K562 (cell line): ENCODE measurements around the gene GABRR1. TPM values are rescaled to one million over a fixed set of nuclear protein-coding genes. Genes with fewer than 3 reads are reported as not detected.

Source experiments
- ATAC-seq: fragments of 200-7000 bp; cut with Tn5 transposase; 3 replicates; pipeline ENCODE4 v1.9.1; 2020; ENCODE audit warnings: moderate library complexity
- BruUV-seq: library from RNA; stranded (reverse); fragments of 400-500 nt; replicated peaks from 2 replicates; lab custom pipeline; 2021; lab: Mats Ljungman, UMichigan
- CTCF ChIA-PET: fragments of 300-600 bp; formaldehyde crosslinking; extraction: SDS; loops from one replicate; lab custom pipeline; 2021; ENCODE audit warnings: low intra/inter-chr PET ratio; lab: Yijun Ruan, JAX
- POLR2A ChIA-PET: fragments of 300-600, 350-650 bp; sonication (Branson Sonifier 250); formaldehyde crosslinking; extraction: SDS; loops from one replicate; lab custom pipeline; 2021; ENCODE audit warnings: antibody characterized with exemption, inconsistent platforms; lab: Yijun Ruan, JAX
- DNase-seq, 4 experiments: peaks; one replicate each; pipeline versions ENCODE4 v3.0.0 to v3.0.0-alpha.2; 2011 to 2018; ENCODE audit warnings: low spot score in 3 of 4, mixed read lengths in 3 of 4; ENCODE audit errors: extremely low read depth in 1 of 4
- FAIRE-seq: peaks from 2 replicates; lab custom pipeline; 2011; peaks lifted over from hg19 to GRCh38; lab: Jason Lieb, UNC
- H2AFZ ChIP-seq: 2 replicates; pipeline ENCODE4 v1.6.0; 2011; ENCODE audit warnings: low read depth, low read length, control low read depth, inconsistent platforms
- H3K27ac ChIP-seq: fragments of 200-600 bp; 3 replicates; pipeline ENCODE4 v1.8.0; 2011; ENCODE audit warnings: low read depth, mild to moderate bottlenecking, control low read depth, inconsistent platforms, low read length, moderate library complexity, mixed read lengths; ENCODE audit errors: extremely low read depth
- H3K27me3 ChIP-seq, 2 experiments: fragments of 300-600 bp in 1 of 2; 2 replicates in 1 of 2; 3 replicates in 1 of 2; pipeline versions ENCODE4 v1.6.0 to v1.8.0; 2011; ENCODE audit warnings: inconsistent platforms in 2 of 2, low read length in 2 of 2, mild to moderate bottlenecking in 1 of 2, mixed read lengths in 1 of 2, moderate library complexity in 1 of 2; ENCODE audit not compliant: control insufficient read depth in 2 of 2, insufficient read depth in 2 of 2
- H3K36me3 ChIP-seq: fragments of 300-600 bp; 3 replicates; pipeline ENCODE4 v1.8.0; 2011; ENCODE audit warnings: mild to moderate bottlenecking, low read length, inconsistent platforms; ENCODE audit not compliant: control insufficient read depth, insufficient read depth
- H3K4me1 ChIP-seq, 2 experiments: fragments of 200-600 bp in 1 of 2; replicated peaks in 1 of 2; 2 replicates in 1 of 2; 3 replicates in 1 of 2; pipeline versions ENCODE4 v1.5.1 to v1.8.0; 2011; ENCODE audit warnings: inconsistent platforms in 2 of 2, low read length in 2 of 2, mild to moderate bottlenecking in 1 of 2, mixed read lengths in 1 of 2, moderate library complexity in 1 of 2; ENCODE audit not compliant: control insufficient read depth in 2 of 2, insufficient read depth in 2 of 2
- H3K4me2 ChIP-seq: 2 replicates; pipeline ENCODE4 v1.6.1; 2011; ENCODE audit warnings: low read length, control low read depth, inconsistent platforms, mixed read lengths; ENCODE audit not compliant: insufficient read depth
- H3K4me3 ChIP-seq: fragments of 200-600 bp; sonication (generic), shearing (Covaris generic); 2 replicates; pipeline ENCODE4 v1.5.1; 2016; ENCODE audit warnings: control low read depth, inconsistent platforms
- H3K79me2 ChIP-seq: fragments of 200-600 bp; 3 replicates; pipeline ENCODE4 v1.8.0; 2011; ENCODE audit warnings: low read length, inconsistent platforms; ENCODE audit not compliant: control insufficient read depth, insufficient read depth
- H3K9ac ChIP-seq, 2 experiments: 2 replicates each; pipeline versions ENCODE4 v1.6.0 to v1.6.1; 2011; ENCODE audit warnings: low read depth in 2 of 2, low read length in 2 of 2, control low read depth in 1 of 2, inconsistent platforms in 1 of 2, mild to moderate bottlenecking in 1 of 2, mixed read lengths in 1 of 2; ENCODE audit not compliant: insufficient read depth in 1 of 2
- H3K9me1 ChIP-seq: one replicate; pipeline ENCODE4 v1.6.0; 2011; ENCODE audit warnings: inconsistent platforms, mild to moderate bottlenecking, low read length, moderate library complexity; ENCODE audit not compliant: control insufficient read depth, insufficient read depth
- H3K9me3 ChIP-seq: replicated peaks from 2 replicates; pipeline ENCODE4 v1.5.1; 2011; ENCODE audit warnings: low read depth, low read length, inconsistent platforms; ENCODE audit not compliant: control insufficient read depth, insufficient read depth
- H4K20me1 ChIP-seq: replicated peaks from 2 replicates; pipeline ENCODE4 v1.6.1; 2011; ENCODE audit warnings: low read length, inconsistent platforms, mixed read lengths; ENCODE audit not compliant: control insufficient read depth, insufficient read depth
- CBX8 ChIP-seq: fragments of 200-600 bp; sonication (generic); IDR thresholded peaks from 2 replicates; pipeline ENCODE4 v1.6.1; 2012; ENCODE audit warnings: borderline replicate concordance, mixed run types, low read depth, mild to moderate bottlenecking, moderate library complexity, mixed read lengths, low read length, control low read depth, inconsistent platforms; ENCODE audit not compliant: poor library complexity, severe bottlenecking; ENCODE audit errors: extremely low read depth
- EGR1 ChIP-seq: fragments of 450-650 bp; conservative IDR thresholded peaks from 2 replicates; pipeline ENCODE4 v1.6.1; 2017; ENCODE audit warnings: mild to moderate bottlenecking
- GABPA ChIP-seq: fragments of 200-800 bp; sonication (Bioruptor generic); conservative IDR thresholded peaks from 2 replicates; pipeline ENCODE4 v1.6.1; 2016; ENCODE audit warnings: low read depth, missing genetic modification characterization, missing compliant biosample characterization
- HNRNPLL ChIP-seq: fragments of 200-400 bp; formaldehyde crosslinking; IDR thresholded peaks from 2 replicates; pipeline ENCODE4 v1.6.1; 2017; ENCODE audit warnings: low read length, low read depth, mild to moderate bottlenecking; ENCODE audit not compliant: poor library complexity, severe bottlenecking
- SAFB2 ChIP-seq: fragments of 200-400 bp; formaldehyde crosslinking; IDR thresholded peaks from 2 replicates; pipeline ENCODE4 v1.6.1; 2018; ENCODE audit warnings: borderline replicate concordance, low read length, low read depth, moderate library complexity; ENCODE audit not compliant: severe bottlenecking
- TEAD2 ChIP-seq: fragments of 450-650 bp; IDR thresholded peaks from 2 replicates; pipeline ENCODE4 v1.6.1; 2016; ENCODE audit warnings: missing genetic modification characterization, control low read depth, missing compliant biosample characterization
- TEAD4 ChIP-seq, 2 experiments: sonication (generic) in 1 of 2; formaldehyde crosslinking in 1 of 2; IDR thresholded peaks; 2 replicates each; pipeline versions ENCODE4 v1.6.1 to v1.8.0; 2012 to 2022; ENCODE audit warnings: borderline replicate concordance in 1 of 2, inconsistent platforms in 1 of 2, low read length in 1 of 2, mild to moderate bottlenecking in 1 of 2, missing genetic modification reagents in 1 of 2
- WGBS: fragments of 100-300 bp; shearing (Covaris generic); methylation state at CpG from one replicate; pipeline ENCODE4 v1.1.6; 2016; ENCODE audit warnings: low coverage, mixed read lengths; ENCODE audit not compliant: insufficient coverage; ENCODE audit errors: missing lambda C conversion rate; 5-methylcytosine and 5-hydroxymethylcytosine counted together
- in situ Hi-C: fragments of 300-500 bp; cut with MboI; formaldehyde crosslinking; loops from 4 replicates; pipeline ENCODE4 v1.15.0; 2018; ENCODE audit warnings: inconsistent platforms, mixed read lengths
- intact Hi-C: fragments of 100-400 bp; cut with micrococcal nuclease; formaldehyde crosslinking; loops from 2 replicates; pipeline ENCODE4 v1.14.2; 2022
- polyA plus RNA-seq, 8 experiments: library from polyadenylated mRNA; depleted of rRNA in 4 of 8; stranded (reverse) in 5 of 8; unstranded in 3 of 8; fragments of >200 nt; fragmentation: Nextera tagmentation in 2 of 8; fragmentation: Illumina TruSeq in 1 of 8; extraction: Ambion mirVana in 2 of 8; extraction: Trizol in 1 of 8; gene quantifications; 2 replicates each; pipeline versions ENCODE4 v1.2.1 to v1.2.3, GENCODE V29; 2011 to 2014; ENCODE audit warnings: inconsistent platforms in 1 of 8, missing spikeins in 1 of 8
- total RNA-seq, 7 experiments: library from RNA; depleted of rRNA in 6 of 7; stranded (reverse); fragments of >200 nt in 6 of 7; fragmentation: Illumina TruSeq in 2 of 7; extraction: Trizol in 2 of 7; gene quantifications; 2 replicates each; pipeline versions ENCODE4 v1.2.1 to v1.2.3, GENCODE V29; 2011 to 2021; ENCODE audit warnings: low replicate concordance in 1 of 7
- TF ChIP-seq, protein P1 (sequence below), 2 experiments: IDR thresholded peaks; 2 replicates each; pipeline ENCODE4 v1.6.1; 2011; ENCODE audit warnings: borderline replicate concordance in 1 of 2, control low read depth in 1 of 2, low read depth in 1 of 2, low read length in 1 of 2, mild to moderate bottlenecking in 1 of 2, mixed read lengths in 1 of 2, moderate library complexity in 1 of 2; ENCODE audit not compliant: insufficient read depth in 1 of 2, insufficient read length in 1 of 2, poor library complexity in 1 of 2, severe bottlenecking in 1 of 2; ENCODE audit errors: extremely low read depth in 1 of 2
- TF ChIP-seq, protein P2 (sequence below): sonication (generic); formaldehyde crosslinking; IDR thresholded peaks from 2 replicates; pipeline ENCODE4 v1.8.1; 2023; ENCODE audit warnings: mild to moderate bottlenecking, missing genetic modification reagents

The GABRR1 gene
- total and polyA plus RNA-seq, 9 of the 15 experiments (the other 6 are each of a cell fraction or from before 2014, with no cell fraction given): not detected

DNA sequence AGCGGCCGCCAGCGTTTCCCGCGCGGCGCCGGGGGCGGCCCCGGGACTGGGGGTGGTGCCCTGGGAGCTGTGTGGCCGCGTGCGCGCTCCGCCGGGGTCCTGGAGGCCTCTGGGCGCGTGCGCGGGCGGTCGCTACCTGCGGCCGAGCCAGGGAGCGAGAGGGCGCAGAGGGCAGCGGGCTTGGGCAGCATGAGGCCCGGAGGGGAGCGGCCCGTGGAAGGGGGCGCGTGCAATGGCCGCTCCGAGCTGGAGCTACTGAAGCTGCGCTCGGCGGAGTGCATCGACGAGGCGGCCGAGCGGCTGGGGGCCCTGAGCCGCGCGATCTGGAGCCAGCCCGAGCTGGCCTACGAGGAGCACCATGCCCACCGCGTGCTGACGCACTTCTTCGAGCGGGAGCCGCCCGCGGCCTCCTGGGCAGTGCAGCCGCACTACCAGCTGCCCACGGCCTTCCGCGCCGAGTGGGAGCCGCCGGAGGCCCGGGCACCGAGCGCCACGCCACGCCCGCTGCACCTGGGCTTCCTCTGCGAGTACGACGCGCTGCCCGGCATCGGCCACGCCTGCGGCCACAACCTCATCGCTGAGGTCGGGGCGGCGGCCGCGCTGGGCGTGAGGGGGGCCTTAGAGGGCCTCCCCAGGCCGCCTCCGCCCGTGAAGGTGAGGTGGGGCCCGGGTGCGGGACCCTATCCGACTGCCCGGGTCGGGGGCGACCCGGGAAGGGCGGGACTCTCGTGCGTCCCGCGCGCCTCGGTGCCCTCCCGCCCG is 71.0 kb downstream of the GABRR1 start, which contains the start of gene PM20D2 (continued):
- TF ChIP-seq, protein P1, sequence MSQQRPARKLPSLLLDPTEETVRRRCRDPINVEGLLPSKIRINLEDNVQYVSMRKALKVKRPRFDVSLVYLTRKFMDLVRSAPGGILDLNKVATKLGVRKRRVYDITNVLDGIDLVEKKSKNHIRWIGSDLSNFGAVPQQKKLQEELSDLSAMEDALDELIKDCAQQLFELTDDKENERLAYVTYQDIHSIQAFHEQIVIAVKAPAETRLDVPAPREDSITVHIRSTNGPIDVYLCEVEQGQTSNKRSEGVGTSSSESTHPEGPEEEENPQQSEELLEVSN (IDR thresholded peaks at IDR 0.05; ENCODE audit: borderline replicate concordance in 1 of 2, extremely low read depth in 1 of 2, insufficient read depth in 1 of 2, insufficient read length in 1 of 2, low read depth in 1 of 2, low read length in 1 of 2, poor library complexity in 1 of 2, severe bottlenecking in 1 of 2): peak; percentile 66 to 96
- TF ChIP-seq TEAD4 (IDR thresholded peaks at IDR 0.05; ENCODE audit: low read length) (no peak), TEAD4 (CRISPR knock-in tag; IDR thresholded peaks at IDR 0.05; ENCODE audit: borderline replicate concordance) (no peak)

DNA sequence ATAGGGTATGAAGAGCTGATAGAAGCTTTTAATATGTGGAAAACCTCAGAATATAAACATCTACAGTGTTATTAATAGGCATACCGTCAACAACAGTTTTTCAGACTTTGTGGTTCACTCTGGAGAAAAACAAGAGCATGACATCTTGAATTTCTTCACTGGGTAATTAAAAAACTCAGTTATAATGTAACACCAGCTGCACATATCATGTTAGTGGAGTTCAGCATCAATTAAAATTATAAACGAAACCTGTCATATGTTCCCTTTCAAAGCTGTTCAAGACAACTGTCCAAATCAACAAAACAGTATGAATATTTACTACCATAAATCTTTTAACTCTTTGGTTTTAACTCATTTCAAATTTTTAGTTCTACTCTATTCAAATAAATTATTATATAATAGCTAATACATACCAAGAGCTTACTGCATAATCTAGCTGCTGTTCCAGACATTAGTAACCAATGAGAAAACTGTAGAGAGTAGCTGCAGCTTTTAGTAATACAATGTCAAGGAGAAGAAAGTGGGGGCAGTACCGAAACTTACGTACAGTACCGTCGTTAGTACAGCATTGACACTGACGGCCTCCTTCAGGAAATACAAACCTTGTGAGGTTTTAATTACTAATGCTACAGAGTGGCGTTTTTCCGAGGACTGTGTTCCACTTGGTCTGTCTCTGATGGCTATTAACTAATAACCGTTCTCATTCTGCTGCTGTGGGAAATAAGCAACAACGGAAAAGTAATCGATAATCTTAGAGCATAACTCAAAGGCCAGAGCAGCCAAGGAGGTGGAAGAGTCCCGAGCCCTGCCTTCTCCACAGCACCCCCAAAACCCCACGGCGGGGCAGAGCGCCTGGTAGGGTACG is 71.8 kb downstream of the GABRR1 start:
- H3K4me2 ChIP-seq: peak overlapping the region; percentile 69
- peak; percentile 87 for TF ChIP-seq HNRNPLL
- TF ChIP-seq, protein P2, sequence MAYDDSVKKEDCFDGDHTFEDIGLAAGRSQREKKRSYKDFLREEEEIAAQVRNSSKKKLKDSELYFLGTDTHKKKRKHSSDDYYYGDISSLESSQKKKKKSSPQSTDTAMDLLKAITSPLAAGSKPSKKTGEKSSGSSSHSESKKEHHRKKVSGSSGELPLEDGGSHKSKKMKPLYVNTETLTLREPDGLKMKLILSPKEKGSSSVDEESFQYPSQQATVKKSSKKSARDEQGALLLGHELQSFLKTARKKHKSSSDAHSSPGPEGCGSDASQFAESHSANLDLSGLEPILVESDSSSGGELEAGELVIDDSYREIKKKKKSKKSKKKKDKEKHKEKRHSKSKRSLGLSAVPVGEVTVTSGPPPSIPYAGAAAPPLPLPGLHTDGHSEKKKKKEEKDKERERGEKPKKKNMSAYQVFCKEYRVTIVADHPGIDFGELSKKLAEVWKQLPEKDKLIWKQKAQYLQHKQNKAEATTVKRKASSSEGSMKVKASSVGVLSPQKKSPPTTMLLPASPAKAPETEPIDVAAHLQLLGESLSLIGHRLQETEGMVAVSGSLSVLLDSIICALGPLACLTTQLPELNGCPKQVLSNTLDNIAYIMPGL (CRISPR knock-in tag): no peak
- no peak for TF ChIP-seq SAFB2
- 0 out of 2 replicates have a peak, but pooled peaks have one; percentile 15 for TF ChIP-seq EGR1
- TF ChIP-seq CBX8: peak; percentile 80
- no peak for TF ChIP-seq TEAD2
- TF ChIP-seq GABPA (tag): no peak
- TF ChIP-seq, all 486 proteins: peak for 3
- H3K4me1 ChIP-seq: peaks cover 0 to 13% of the 10 kb centered on the region in 2 experiments; a peak in 2 of 5 replicates
- no peaks in the 10 kb centered on the region for H4K20me1 ChIP-seq
- H3K4me3 ChIP-seq: peak overlapping the region; percentile 41
- in situ Hi-C loops: no loop called here
- H2AFZ ChIP-seq: peak overlapping the region; percentile 92
- H3K9ac ChIP-seq: peak overlapping the region; percentile 34 to 84; a peak in 3 of 4 replicates
- no peaks in the 10 kb centered on the region for H3K36me3 ChIP-seq
- WGBS: 2% methylated on average over 16 of the region's 17 CpGs
- ChIA-PET CTCF (no interaction called here), POLR2A (no interaction called here)
- intact Hi-C loops: no loop called here
- no peaks in the 10 kb centered on the region for H3K9me3 ChIP-seq
- DNase-seq: no peak
- BruUV-seq: no TSS peak
- ATAC-seq: peak; percentile 53
- peak; percentile 35 for FAIRE-seq
- no peaks in the 10 kb centered on the region for H3K79me2 ChIP-seq
- H3K27me3 ChIP-seq: peaks cover 9 to 15% of the 10 kb centered on the region in 2 experiments; a peak in 3 of 5 replicates
- no peak overlapping the region for H3K27ac ChIP-seq
- no peaks in the 10 kb centered on the region for H3K9me1 ChIP-seq
